SU-DHL-6 (cell line): ENCODE measurements around the gene MTF2.

ENCODE experiments used
- CTCF ChIP-seq: fragments of 200-600 bp; sonication (generic); IDR thresholded peaks from one replicate; pipeline ENCODE4 v1.5.1; 2017; ENCODE audit warnings: antibody characterized with exemption, mild to moderate bottlenecking, low read length, moderate library complexity; ENCODE audit not compliant: insufficient read depth, poor library complexity, severe bottlenecking
- EZH2phosphoT487 ChIP-seq: fragments of 200-600 bp; sonication (generic), shearing (Covaris generic); conservative IDR thresholded peaks from 2 replicates; pipeline ENCODE4 v1.6.1; 2018; ENCODE audit warnings: mild to moderate bottlenecking, antibody characterized with exemption, low read length, moderate library complexity, mixed read lengths

DNA sequence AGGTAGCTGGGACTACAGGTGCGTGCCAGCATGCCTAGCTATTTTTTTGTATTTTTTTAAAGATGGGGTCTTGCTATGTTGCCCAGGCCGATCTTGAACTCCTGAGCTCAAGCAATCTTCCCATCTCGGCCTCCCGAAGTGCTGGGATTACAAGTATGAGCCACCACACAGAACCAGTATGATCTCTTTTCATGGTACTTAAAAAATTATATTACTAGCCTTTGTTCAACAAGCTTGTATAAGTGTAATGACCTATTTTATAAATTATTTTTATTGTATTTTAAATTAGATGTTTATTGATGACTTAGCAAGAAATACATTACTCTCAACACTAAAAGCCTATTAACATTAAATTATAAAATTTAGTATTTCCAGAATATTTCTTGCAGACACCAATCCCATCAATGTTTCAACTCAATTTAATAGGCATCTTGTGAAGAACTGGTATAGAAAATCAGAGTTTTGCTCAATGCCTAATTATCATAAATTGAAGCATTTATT lies 36.0 kb upstream of the MTF2 start:
- TF ChIP-seq CTCF (no peak), EZH2phosphoT487 (no peak)
